Stimulated activated CD4-positive, alpha-beta T cell treated with anti-CD3 and anti-CD28 coated beads, Interleukin-2, amount 100 ng/mL, for 48 hours (primary cell): ENCODE data around the gene OLFM1.
"Not testable (repeated sequence)": the region's sequence is repeated elsewhere in the genome, so short reads cannot be mapped to it uniquely, and the experiment has no call there.

Source experiments
- DNase-seq, 2 donors: peaks; one replicate each; pipeline ENCODE4 v3.0.0-alpha.2; 2020

The OLFM1 gene

GRCh38 chr9:135108831-135109510, 21.5 kb downstream of the OLFM1 start:
- no peak for DNase-seq

- DNase-seq = no peak
Measured at GRCh38 chr9:135109650-135110049, 22.2 kb downstream of the OLFM1 start.

DNA sequence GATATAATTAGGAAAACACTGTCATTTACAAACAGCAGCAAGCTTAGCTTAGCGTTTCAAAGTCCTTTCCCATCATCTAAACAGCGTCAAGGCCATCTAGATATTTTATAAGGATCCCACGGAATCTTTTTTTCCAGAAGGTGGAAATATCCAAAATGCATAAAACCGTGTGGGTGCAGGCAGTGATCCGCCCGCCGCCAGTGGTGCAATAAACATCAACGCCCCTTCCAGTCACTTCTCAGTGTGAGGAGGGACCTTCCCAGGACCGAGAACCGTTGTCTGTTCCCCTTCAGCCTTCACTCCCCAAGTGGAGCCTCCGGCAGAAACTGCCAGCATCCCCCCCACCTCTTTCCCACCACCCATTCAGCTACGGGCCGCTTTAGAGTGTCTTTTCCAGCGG, 22.9 kb downstream of the OLFM1 start:
- no peak for DNase-seq

DNA sequence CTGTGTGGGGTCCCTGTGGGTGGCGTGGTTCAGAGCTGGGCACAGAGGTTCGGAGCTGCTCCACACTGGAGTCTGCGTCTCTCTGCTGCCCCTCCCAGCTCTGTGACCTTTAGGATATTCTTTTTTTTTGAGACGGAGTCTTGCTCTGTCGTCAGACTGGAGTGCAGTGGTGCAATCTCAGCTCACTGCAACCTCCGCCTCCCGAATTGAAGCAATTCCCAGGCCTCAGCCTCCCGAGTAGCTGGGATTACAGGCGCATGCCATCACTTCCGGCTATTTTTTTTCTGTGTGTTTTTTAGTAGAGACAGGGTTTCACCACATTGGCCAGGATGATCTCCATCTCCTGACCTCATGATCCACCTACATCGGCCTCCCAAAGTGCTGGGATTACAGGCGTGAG, 24.1 kb downstream of the OLFM1 start:
- DNase-seq = not testable (repeated sequence)

DNA sequence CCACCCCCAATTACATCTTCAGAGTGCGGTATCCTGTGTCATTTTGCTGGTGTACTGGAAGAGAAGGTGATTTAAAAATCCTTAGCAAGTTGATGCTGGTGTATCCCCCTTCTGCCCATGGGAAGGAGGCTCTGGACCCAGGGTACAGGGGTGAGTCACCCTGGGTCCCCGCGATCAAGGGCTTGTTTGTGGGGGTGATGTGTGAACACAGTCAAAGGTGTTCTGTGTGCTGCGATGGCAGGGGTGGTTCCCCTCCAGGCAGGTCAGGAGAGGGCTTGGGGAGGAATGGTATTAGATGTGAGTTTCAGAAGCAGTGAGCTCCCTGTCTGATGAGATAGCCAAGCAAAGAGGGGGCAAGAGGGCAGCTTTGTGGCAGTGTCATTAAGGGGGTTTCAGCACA, 28.9 kb downstream of the OLFM1 start:
- DNase-seq = no peak

DNA sequence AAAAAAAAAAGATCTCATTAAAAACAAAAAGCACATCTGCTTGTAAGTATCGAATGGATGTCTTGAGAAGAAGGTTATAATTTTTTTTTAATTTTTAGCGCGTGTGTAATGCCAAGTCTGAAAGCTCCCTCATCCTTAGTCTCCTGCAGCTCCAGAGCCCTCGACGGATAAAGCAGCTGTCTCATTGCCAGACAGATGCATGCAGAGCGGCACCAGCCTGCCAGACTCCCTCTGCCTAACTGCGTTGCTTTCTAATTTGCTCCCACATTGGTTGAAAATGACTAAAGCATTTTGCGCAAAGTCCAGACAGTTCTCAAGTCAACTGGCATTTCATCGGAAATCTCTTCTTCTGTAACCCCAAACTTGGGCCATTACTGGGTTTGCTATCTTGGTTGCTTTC, 29.4 kb downstream of the OLFM1 start:
- DNase-seq = no peak

DNA sequence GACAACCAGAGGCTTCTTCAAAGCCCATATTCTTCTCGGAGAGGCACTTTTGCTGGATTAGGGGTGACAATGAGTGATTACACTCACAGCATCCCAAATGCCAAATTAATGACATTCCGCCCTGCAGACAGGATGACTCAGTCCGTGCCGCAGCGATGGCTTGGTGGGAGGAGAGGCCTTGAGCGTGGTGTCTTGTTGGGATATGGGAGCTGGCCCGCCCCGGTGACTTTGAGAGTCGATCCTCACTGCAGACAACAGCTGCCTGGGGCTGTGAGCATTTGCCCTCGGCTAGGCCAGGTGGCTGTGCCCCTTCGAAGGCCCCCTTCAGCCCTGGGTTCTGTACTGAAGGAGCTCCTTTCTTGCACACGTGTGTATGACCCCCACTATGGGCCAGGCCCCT, 29.8 kb downstream of the OLFM1 start:
- DNase-seq = no peak

DNA sequence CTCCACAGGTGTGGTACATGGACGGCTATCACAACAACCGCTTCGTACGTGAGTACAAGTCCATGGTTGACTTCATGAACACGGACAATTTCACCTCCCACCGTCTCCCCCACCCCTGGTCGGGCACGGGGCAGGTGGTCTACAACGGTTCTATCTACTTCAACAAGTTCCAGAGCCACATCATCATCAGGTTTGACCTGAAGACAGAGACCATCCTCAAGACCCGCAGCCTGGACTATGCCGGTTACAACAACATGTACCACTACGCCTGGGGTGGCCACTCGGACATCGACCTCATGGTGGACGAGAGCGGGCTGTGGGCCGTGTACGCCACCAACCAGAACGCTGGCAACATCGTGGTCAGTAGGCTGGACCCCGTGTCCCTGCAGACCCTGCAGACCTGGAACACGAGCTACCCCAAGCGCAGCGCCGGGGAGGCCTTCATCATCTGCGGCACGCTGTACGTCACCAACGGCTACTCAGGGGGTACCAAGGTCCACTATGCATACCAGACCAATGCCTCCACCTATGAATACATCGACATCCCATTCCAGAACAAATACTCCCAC, 32.1 kb downstream of the OLFM1 start:
- no peak for DNase-seq

DNA sequence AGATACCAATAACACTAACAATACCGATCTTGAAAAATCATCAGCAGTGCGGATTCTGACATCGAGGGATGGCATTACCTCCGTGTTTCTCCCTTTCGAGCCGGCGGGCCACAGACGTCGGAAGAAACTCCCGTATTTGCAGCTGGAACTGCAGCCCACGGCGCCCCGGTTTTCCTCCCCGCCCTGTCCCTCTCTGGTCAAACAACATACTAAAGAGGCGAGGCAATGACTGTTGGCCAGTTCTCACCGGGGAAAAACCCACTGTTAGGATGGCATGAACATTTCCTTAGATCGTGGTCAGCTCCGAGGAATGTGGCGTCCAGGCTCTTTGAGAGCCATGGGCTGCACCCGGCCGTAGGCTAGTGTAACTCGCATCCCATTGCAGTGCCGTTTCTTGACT, 32.8 kb downstream of the OLFM1 start:
- no peak for DNase-seq

DNA sequence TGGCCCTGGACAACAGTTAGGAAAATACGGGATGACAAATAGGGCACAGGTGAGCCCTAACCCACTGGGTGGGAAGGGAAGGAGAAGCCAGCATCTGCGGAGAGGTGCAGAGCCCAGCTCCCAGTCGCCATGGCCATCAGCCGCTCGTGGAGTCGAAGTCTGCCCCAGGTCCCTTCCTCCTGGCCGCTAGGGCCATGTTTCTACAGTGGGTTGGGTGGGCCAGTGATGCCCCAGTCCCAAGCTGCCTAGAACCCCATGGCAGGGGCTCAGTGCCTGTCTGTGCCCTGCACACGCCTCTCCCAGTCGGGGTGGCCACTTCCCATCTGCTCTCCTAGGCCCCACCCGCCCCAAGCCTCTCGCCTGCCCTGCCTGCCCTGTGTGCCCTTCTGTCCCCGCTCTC, 34.8 kb downstream of the OLFM1 start:
- no peak for DNase-seq

- no peak for DNase-seq
Measured at GRCh38 chr9:135123126-135123772, 35.8 kb downstream of the OLFM1 start.

DNA sequence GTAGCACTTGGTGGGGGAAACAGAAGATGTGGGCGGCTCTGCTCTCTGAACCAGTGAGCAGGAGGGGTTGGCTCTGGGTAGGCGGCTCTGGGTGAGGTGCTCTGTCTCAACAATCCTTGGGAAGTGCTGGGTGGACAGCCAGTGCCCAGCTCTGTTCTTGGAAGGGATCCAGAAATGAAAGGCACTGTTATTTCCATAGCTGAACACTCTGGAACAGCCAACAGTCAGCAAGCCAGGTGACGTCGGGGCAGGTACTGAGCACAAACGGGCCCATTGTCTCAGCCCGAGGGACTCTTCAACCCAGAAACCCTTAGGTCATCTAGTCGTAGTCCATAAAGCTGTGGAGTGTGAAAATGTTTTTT, 36.3 kb downstream of the OLFM1 start:
- no peak for DNase-seq

- no peak for DNase-seq
Measured at GRCh38 chr9:135126451-135127187, 39.2 kb downstream of the OLFM1 start.

DNA sequence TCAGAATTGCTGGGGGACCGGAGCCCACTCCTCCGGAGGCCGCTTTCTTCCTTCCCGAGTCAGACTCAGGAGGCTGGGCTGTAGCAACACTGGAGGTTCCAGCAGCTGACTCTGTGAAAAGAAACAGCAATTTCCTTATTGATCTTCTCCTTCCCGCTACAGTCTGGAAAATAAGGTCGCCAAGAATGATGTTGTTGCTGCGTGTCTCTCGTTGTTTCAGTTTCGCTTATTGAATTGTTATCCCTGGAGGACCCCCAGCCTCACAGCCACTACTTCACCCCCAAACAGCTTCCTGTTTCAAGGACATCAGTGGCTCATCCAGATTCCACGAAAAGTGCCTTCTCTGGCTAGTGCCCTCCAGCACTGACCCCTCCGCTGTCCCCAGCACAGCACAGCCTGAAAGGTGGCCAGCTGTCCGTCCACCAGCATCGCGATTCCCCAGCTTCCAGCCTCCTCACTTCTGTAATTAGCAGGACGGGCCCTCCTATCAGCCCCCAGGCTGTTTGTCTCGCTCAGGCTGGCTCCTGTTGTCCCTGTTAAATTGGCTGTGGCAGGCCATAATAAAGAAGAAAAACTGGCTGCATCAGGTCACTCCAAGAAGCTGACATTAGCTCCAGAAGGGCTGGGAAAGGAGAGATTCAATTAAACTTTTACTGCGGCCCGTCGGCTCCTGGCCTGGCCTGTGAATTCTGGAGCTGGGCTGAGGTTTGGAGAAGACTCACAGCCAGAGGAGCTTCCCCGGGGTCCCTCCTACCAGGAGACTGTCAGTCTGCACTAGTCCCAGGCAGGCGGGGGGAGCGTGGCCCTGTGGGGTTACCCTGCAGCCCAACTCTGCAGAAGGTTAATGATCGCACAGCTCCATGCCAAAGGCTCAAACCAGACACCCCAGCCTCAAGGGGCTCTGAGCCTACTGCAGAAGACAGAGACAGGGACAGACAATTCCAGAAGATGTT, 40.5 kb downstream of the OLFM1 start:
- DNase-seq = no peak

GRCh38 chr9:135129137-135129695, 41.7 kb downstream of the OLFM1 start:
- DNase-seq = no peak

DNA sequence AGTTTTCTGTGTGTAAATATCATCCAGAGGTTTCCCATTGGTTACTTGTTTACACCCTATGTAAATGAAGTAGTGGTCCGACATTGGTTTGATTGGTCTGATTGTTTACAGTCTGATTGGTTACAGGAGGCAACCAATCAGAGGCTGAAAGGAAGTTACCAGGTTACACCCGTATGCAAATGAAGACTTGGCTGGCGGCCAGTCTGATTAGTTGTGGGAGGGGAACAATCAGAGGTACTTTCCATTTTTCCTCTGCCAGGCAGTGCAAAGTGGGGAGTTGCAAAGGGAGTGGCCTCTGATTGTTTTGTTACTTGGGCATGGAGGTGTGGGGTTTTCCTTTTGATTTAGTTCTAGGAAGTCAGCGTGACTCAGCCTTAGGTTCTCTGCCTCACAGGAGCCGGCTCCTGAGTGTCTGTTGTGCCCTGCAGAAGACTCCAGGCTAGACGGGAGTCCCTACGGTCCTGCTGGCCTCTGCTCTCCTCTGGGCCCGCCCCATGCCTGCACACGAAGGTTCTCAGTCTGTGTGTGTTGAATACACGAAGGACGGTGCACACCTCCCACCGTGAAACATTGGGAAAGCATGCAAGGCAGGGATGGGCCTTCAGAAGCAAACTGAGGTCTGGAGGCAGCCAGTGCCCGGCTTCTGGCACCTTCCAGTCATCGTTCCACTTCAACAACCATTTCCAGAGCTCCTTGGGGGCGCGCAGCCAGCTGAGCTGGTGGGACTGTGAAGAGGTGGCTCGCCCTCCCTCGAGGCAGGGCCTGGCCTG, 42.9 kb downstream of the OLFM1 start:
- DNase-seq = peak; percentile 4 to 10

DNA sequence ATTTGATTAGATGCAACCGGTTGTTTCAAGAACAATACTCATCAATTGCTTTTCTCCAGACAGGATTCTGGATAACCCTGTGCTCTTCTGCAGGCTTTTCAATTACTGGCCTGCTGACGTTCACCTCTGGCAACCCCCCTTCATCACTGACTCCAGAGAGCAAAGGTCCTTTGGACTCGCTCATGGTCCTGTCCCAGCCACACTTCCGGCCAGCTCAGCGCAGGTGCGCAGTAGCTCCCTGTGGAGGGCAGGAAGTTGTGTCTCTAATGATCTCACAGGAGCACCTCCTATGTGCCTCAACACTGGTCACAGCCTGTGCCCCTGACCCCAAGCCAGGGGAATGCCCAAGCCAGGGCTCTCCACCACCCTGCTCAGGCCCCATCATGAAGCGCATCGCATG, 44.0 kb downstream of the OLFM1 start:
- no peak for DNase-seq

- no peak for DNase-seq
Measured at GRCh38 chr9:135132008-135132407, 44.5 kb downstream of the OLFM1 start.

- DNase-seq = no peak
Measured at GRCh38 chr9:135134268-135135022, 47.0 kb downstream of the OLFM1 start.

DNA sequence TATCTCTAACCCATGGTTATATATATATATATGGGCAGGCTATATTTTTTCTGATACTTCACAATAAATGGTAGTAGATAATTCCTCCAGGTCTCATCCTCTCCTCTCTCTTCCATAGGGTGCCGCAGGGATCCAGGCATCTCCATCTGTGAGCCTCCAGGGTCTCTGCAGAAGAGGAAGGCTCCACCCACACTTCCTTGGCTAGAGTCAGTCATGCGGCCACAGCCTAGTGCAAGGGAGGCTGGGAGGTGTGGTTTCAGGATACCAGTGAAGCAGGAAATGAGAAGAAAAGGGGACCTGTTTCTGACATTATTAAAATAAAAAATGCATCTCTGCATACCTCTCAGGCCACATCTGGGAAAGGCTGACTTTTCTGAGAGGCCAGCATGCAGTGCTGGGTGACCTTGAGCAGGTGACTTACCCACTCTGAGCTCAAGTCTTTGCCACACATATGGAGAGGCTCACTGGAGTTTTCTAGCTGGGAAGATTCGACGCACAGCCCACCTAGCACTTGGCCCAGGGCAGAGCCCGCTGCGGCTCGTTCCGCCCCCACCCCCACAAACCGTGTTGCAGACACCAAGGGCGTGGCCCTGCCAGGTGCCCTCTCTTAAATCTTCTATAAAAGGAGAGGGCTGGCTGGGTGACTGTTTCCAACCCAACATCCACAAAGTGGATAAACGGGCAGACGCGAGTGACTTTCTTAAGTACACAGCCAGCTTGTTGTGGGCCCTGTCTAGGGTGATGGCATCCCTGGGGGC, 47.9 kb downstream of the OLFM1 start:
- DNase-seq = no peak
